Suprapubic skin (tissue), 3 donors: ENCODE results near the gene ST6GAL2.

ENCODE experiments used
- CTCF ChIP-seq, 2 donors: fragments of 200-600 bp in 1 of 2; fragments of 450-650 bp in 1 of 2; sonication (generic) in 1 of 2; IDR thresholded peaks; one replicate each; pipeline ENCODE4 v1.5.1; 2016 to 2019; ENCODE audit warnings: antibody characterized with exemption in 2 of 2, mild to moderate bottlenecking in 1 of 2, moderate library complexity in 1 of 2
- POLR2AphosphoS5 ChIP-seq, 3 donors: sonication (generic); formaldehyde crosslinking; IDR thresholded peaks; one replicate each; pipeline ENCODE4 v1.6.1; 2017; ENCODE audit warnings: antibody characterized with exemption in 3 of 3

GRCh38 chr2:106885329-106885728 lies 638 bp downstream of the ST6GAL2 start:
- TF ChIP-seq POLR2AphosphoS5 (IDR thresholded peaks at IDR 0.05), result no peak
- no peak for TF ChIP-seq CTCF (IDR thresholded peaks at IDR 0.05)
